RWPE1 (cell line): ENCODE data around the gene HSP90AA1.

ENCODE experiments used
- CTCF ChIA-PET: fragments of 350-600 bp; sonication (Branson Sonifier 250); formaldehyde crosslinking; extraction: SDS; loops from one replicate; lab custom pipeline; 2021; lab: Yijun Ruan, JAX
- POLR2A ChIA-PET: fragments of 400-600 bp; formaldehyde crosslinking; extraction: SDS; loops from one replicate; lab custom pipeline; 2020; ENCODE audit warnings: antibody characterized with exemption; ENCODE audit not compliant: low non-redundant PET; lab: Yijun Ruan, JAX
- DNase-seq: peaks from one replicate; pipeline ENCODE4 v3.0.0; 2012; ENCODE audit warnings: low spot score
- H3K27ac ChIP-seq: fragments of 450-650 bp; 2 replicates; pipeline ENCODE4 v1.5.1; 2017
- TF ChIP-seq, protein P1 (sequence below): fragments of 450-650 bp; conservative IDR thresholded peaks from 2 replicates; pipeline ENCODE4 v1.5.1; 2017; ENCODE audit warnings: low read depth, mild to moderate bottlenecking

HSP90AA1 gene

DNA sequence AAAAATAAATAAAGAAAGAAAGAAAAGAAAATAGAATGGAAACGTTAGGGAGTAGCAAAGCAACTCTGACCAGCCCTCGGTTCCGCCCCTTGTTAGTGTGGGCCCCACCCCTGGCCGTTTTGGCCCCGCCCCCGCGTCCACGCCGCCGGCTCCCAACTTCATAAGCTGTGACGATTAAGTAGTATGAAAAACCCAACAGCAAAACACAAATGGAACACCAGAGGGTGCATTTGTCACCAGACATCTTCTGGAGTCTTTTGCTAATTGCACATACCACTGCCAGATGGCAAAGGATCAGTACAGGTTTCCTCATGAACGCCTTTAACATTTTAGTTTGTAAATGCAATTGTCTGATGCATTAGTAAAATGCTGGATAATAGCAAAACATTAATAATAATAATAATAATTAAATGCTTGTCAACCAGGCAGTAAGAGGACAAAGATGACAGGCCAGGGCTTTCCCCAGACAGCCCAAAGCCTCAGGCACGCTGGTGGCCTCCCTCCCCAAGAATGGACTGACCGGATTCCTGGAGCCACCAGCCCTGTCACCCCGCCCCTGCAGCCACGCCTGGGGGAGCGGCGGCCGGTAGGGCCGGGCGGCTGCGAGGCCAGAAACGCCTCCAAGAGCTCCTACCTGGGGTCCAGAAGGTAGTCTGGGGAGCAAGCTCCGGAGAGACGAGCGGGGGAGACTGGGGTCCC, 23.6 kb downstream of the HSP90AA1 start:
- TF ChIP-seq, protein P1, sequence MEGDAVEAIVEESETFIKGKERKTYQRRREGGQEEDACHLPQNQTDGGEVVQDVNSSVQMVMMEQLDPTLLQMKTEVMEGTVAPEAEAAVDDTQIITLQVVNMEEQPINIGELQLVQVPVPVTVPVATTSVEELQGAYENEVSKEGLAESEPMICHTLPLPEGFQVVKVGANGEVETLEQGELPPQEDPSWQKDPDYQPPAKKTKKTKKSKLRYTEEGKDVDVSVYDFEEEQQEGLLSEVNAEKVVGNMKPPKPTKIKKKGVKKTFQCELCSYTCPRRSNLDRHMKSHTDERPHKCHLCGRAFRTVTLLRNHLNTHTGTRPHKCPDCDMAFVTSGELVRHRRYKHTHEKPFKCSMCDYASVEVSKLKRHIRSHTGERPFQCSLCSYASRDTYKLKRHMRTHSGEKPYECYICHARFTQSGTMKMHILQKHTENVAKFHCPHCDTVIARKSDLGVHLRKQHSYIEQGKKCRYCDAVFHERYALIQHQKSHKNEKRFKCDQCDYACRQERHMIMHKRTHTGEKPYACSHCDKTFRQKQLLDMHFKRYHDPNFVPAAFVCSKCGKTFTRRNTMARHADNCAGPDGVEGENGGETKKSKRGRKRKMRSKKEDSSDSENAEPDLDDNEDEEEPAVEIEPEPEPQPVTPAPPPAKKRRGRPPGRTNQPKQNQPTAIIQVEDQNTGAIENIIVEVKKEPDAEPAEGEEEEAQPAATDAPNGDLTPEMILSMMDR = peak; percentile 51
- POLR2A ChIA-PET = no interaction called here
- DNase-seq = peak; percentile 85
- peak overlapping the region; percentile 43 for H3K27ac ChIP-seq
- CTCF ChIA-PET = interaction anchor here (0.7 to 2.2 kb wide), 8 partner anchors 16 to 1778 kb away, joined by 3 to 7 read pairs (median 4); no protein-coding TSS in a partner anchor

DNA sequence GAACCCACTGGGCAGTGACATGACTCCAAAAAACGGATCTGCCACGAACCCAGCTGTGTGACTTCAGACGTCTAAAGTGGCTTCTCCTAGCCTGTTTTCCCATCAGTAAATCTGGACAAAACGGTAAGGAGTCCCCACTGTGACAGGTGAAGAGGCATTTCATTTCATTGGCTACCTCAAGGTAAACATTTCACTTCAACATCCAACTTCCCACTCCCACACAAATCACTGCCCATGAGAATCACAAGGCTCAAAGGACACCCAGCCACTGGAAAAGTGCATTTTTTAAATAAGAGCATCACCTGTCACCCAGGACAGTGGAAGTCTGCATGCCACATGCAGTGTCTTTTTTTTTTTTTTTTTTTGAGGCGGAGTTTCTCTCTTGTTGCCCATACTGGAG, 27.9 kb downstream of the HSP90AA1 start:
- no peak overlapping the region for H3K27ac ChIP-seq
- ChIA-PET POLR2A (no interaction called here), CTCF (interaction anchor here (0.6 to 1.2 kb wide), 2 partner anchors 18 to 1207 kb away, joined by 3 read pairs; no protein-coding TSS in a partner anchor)
- DNase-seq = no peak
- TF ChIP-seq, protein P1 = no peak

DNA sequence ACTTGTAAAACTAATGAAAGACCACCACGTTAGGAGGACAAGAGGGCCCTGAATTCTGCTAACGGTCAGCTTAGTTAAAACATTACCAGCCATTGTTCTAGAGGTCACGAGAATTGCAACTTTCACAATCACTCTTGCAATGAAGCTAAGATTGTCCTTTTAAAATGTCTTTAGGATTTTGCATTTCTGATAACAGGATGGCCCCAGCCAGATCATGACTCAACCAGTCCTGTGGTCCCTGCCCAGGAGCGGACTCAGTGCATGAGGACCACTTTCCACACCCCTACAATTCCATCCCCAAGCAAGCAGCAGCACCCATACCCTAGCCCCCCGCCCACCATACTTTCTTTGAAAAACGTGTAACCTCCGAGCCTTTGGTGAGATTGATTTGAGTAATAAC, 28.7 kb downstream of the HSP90AA1 start:
- no peak overlapping the region for H3K27ac ChIP-seq
- CTCF ChIA-PET = interaction anchor here (0.6 to 1.2 kb wide), 2 partner anchors 19 to 1206 kb away, joined by 3 read pairs; no protein-coding TSS in a partner anchor
- DNase-seq = no peak
- TF ChIP-seq, protein P1 = no peak
- POLR2A ChIA-PET = no interaction called here

DNA sequence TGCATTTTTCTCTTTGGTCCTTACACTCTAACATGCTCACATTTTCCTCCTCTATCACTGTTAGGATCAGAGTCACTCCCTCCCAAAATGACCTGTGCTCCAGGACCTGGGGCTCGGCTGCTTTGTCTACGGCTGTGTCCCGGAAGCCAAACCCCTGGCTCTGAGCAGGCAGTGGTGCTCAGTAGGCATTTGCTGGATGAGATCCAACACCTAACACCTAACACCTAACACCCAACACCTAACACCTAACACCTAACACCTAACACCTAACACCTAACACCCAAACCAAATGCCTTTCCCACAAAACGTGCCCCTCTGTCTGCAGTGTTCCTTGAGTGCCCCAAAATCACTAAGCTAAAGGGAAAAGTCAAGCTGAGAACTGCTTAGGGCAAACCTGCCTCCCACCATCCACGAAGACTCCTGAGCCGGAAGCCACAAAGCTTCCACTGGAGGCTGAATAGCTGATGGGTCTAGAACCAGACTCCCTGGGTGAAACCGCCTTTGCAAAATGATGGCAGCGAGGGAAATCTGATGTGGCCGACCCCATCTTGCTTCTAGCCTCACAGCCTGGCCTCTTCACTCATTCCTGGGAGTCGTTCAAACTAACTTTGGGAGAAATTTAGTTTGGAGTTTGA, 29.2 kb downstream of the HSP90AA1 start:
- ChIA-PET CTCF (interaction anchor here (0.6 to 1.2 kb wide), 2 partner anchors 19 to 108 kb away, joined by 3 read pairs; no protein-coding TSS in a partner anchor), POLR2A (no interaction called here)
- TF ChIP-seq, protein P1 = no peak
- no peak for DNase-seq
- no peak overlapping the region; the same call in 1 of the 2 replicates for H3K27ac ChIP-seq

DNA sequence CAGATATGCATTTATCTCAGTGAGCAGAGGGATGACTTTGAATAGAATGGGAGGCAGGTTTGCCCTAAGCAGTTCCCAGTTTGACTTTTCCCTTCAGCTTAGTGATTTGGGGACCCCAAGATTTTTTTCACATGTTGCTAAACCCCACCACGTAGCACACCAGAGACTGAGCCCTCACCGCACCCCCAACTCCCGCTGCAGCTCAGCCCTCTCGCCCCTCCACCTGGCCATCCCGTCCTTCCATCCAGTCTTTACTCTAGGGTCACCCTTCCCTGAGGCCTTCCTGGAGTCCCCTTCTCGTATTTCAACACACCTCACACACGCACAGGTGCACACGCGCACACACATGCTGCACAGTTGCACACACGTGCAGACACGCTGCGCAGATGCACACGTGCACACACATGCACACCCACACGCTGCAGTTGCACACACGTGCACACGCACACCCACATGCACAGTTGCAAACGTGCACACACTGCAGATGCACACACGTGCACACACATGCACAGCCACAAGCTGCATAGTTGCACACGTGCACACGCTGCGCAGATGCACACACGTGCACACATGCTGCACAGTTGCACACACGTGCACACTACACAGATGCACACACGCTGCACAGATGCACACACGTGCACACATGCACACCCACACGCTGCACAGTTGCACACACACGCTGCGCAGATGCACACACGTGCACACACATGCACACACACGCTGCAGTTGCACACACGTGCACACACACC, 30.0 kb downstream of the HSP90AA1 start:
- CTCF ChIA-PET = interaction anchor here (0.6 kb wide), 1 partner anchor 108 kb away, joined by 3 read pairs; no protein-coding TSS in a partner anchor
- no peak for DNase-seq
- H3K27ac ChIP-seq = no peak overlapping the region
- TF ChIP-seq, protein P1 = no peak
- POLR2A ChIA-PET = no interaction called here
